ENCODE results near the gene CTDSPL.

CTDSPL gene

DNA sequence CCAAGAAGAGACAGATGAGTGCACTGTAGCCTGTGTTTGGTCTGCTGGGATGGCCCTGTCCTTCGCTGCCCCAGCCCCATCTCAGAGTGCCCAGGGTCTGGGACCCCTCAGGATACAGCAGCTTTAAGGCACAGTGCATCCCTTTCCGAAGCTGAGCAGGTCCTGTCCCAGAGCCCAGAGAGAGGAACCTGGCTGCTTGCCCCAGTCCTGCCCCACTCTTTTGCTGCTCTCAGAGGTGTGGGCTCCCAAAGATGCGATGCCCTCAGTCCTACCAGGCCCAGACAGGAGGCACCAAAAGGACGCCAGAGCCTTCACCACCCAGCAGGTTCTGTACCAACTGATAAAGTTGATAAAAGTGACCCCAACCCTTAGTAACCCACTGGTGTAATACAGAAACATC, 159.5 kb downstream of the CTDSPL start:
- no peak overlapping the region for H3K27ac ChIP-seq (ENCODE audit: extremely low read depth, low read depth, low read length)
- ChIA-PET POLR2A (no interaction called here), CTCF (interaction anchor here (1.4 kb wide), 1 partner anchor 24 kb away, joined by 6 read pairs; no protein-coding TSS in a partner anchor)
- H3K4me3 ChIP-seq (ENCODE audit: low read depth, low read length): no peak overlapping the region
- H3K36me3 ChIP-seq (ENCODE audit: control insufficient read depth in 2 of 2, insufficient read depth in 1 of 2, low read length in 2 of 2): peaks cover 0 to 3% of the 10 kb centered on the region in 2 experiments; a peak in 1 of 3 replicates
- H3K4me1 ChIP-seq (ENCODE audit: control insufficient read depth, insufficient read depth, low read length): no peaks in the 10 kb centered on the region
- TF ChIP-seq ZNF292 (tag by site-specific recombination; IDR thresholded peaks at IDR 0.05; ENCODE audit: borderline replicate concordance, low read depth): no peak
- TF ChIP-seq ZIC2 (tag by site-specific recombination; IDR thresholded peaks at IDR 0.05): no peak
- TF ChIP-seq, protein P1, sequence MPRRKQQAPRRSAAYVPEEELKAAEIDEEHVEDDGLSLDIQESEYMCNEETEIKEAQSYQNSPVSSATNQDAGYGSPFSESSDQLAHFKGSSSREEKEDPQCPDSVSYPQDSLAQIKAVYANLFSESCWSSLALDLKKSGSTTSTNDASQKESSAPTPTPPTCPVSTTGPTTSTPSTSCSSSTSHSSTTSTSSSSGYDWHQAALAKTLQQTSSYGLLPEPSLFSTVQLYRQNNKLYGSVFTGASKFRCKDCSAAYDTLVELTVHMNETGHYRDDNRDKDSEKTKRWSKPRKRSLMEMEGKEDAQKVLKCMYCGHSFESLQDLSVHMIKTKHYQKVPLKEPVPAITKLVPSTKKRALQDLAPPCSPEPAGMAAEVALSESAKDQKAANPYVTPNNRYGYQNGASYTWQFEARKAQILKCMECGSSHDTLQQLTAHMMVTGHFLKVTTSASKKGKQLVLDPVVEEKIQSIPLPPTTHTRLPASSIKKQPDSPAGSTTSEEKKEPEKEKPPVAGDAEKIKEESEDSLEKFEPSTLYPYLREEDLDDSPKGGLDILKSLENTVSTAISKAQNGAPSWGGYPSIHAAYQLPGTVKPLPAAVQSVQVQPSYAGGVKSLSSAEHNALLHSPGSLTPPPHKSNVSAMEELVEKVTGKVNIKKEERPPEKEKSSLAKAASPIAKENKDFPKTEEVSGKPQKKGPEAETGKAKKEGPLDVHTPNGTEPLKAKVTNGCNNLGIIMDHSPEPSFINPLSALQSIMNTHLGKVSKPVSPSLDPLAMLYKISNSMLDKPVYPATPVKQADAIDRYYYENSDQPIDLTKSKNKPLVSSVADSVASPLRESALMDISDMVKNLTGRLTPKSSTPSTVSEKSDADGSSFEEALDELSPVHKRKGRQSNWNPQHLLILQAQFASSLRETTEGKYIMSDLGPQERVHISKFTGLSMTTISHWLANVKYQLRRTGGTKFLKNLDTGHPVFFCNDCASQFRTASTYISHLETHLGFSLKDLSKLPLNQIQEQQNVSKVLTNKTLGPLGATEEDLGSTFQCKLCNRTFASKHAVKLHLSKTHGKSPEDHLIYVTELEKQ (tag by site-specific recombination; IDR thresholded peaks at IDR 0.05; ENCODE audit: borderline replicate concordance): no peak
- no peak for TF ChIP-seq ZNF248 (tag by site-specific recombination; IDR thresholded peaks at IDR 0.05)
- TF ChIP-seq, protein P2, sequence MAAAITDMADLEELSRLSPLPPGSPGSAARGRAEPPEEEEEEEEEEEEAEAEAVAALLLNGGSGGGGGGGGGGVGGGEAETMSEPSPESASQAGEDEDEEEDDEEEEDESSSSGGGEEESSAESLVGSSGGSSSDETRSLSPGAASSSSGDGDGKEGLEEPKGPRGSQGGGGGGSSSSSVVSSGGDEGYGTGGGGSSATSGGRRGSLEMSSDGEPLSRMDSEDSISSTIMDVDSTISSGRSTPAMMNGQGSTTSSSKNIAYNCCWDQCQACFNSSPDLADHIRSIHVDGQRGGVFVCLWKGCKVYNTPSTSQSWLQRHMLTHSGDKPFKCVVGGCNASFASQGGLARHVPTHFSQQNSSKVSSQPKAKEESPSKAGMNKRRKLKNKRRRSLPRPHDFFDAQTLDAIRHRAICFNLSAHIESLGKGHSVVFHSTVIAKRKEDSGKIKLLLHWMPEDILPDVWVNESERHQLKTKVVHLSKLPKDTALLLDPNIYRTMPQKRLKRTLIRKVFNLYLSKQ (tag by site-specific recombination; IDR thresholded peaks at IDR 0.05; ENCODE audit: borderline replicate concordance): no peak
- TF ChIP-seq, protein P3, sequence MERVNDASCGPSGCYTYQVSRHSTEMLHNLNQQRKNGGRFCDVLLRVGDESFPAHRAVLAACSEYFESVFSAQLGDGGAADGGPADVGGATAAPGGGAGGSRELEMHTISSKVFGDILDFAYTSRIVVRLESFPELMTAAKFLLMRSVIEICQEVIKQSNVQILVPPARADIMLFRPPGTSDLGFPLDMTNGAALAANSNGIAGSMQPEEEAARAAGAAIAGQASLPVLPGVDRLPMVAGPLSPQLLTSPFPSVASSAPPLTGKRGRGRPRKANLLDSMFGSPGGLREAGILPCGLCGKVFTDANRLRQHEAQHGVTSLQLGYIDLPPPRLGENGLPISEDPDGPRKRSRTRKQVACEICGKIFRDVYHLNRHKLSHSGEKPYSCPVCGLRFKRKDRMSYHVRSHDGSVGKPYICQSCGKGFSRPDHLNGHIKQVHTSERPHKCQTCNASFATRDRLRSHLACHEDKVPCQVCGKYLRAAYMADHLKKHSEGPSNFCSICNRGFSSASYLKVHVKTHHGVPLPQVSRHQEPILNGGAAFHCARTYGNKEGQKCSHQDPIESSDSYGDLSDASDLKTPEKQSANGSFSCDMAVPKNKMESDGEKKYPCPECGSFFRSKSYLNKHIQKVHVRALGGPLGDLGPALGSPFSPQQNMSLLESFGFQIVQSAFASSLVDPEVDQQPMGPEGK (tag by site-specific recombination; IDR thresholded peaks at IDR 0.05): no peak
- TF ChIP-seq ZSCAN16 (tag by site-specific recombination; IDR thresholded peaks at IDR 0.05): no peak
- TF ChIP-seq ZNF24 (tag by site-specific recombination; IDR thresholded peaks at IDR 0.05): no peak
- TF ChIP-seq KLF9 (tag by site-specific recombination; IDR thresholded peaks at IDR 0.05; ENCODE audit: low read depth): no peak
- TF ChIP-seq MZF1 (tag by site-specific recombination; IDR thresholded peaks at IDR 0.05; ENCODE audit: borderline replicate concordance): no peak
- TF ChIP-seq, protein P4, sequence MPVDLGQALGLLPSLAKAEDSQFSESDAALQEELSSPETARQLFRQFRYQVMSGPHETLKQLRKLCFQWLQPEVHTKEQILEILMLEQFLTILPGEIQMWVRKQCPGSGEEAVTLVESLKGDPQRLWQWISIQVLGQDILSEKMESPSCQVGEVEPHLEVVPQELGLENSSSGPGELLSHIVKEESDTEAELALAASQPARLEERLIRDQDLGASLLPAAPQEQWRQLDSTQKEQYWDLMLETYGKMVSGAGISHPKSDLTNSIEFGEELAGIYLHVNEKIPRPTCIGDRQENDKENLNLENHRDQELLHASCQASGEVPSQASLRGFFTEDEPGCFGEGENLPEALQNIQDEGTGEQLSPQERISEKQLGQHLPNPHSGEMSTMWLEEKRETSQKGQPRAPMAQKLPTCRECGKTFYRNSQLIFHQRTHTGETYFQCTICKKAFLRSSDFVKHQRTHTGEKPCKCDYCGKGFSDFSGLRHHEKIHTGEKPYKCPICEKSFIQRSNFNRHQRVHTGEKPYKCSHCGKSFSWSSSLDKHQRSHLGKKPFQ (tag by site-specific recombination; IDR thresholded peaks at IDR 0.05): no peak
- TF ChIP-seq SETDB1 (IDR thresholded peaks at IDR 0.05; ENCODE audit: insufficient read length, low read length): no peak
- TF ChIP-seq ZNF624 (tag by site-specific recombination; IDR thresholded peaks at IDR 0.05): no peak
- TF ChIP-seq ZNF473 (tag by site-specific recombination; IDR thresholded peaks at IDR 0.05): no peak
- TF ChIP-seq, protein P5, sequence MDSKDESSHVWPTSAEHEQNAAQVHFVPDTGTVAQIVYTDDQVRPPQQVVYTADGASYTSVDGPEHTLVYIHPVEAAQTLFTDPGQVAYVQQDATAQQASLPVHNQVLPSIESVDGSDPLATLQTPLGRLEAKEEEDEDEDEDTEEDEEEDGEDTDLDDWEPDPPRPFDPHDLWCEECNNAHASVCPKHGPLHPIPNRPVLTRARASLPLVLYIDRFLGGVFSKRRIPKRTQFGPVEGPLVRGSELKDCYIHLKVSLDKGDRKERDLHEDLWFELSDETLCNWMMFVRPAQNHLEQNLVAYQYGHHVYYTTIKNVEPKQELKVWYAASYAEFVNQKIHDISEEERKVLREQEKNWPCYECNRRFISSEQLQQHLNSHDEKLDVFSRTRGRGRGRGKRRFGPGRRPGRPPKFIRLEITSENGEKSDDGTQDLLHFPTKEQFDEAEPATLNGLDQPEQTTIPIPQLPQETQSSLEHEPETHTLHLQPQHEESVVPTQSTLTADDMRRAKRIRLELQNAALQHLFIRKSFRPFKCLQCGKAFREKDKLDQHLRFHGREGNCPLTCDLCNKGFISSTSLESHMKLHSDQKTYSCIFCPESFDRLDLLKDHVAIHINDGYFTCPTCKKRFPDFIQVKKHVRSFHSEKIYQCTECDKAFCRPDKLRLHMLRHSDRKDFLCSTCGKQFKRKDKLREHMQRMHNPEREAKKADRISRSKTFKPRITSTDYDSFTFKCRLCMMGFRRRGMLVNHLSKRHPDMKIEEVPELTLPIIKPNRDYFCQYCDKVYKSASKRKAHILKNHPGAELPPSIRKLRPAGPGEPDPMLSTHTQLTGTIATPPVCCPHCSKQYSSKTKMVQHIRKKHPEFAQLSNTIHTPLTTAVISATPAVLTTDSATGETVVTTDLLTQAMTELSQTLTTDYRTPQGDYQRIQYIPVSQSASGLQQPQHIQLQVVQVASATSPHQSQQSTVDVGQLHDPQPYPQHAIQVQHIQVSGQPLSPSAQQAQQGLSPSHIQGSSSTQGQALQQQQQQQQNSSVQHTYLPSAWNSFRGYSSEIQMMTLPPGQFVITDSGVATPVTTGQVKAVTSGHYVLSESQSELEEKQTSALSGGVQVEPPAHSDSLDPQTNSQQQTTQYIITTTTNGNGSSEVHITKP (tag by site-specific recombination; IDR thresholded peaks at IDR 0.05): no peak
- no peak for TF ChIP-seq YY1 (tag by site-specific recombination; IDR thresholded peaks at IDR 0.05)
- TF ChIP-seq ZNF274 (IDR thresholded peaks at IDR 0.05; ENCODE audit: low read length): no peak
- no peak for TF ChIP-seq ZNF274 (tag by site-specific recombination; IDR thresholded peaks at IDR 0.05; ENCODE audit: borderline replicate concordance)
- no peak for TF ChIP-seq GLIS2 (tag by site-specific recombination; IDR thresholded peaks at IDR 0.05)
- no peak for TF ChIP-seq ZFP3 (tag by site-specific recombination; IDR thresholded peaks at IDR 0.05; ENCODE audit: low read depth)
- H3K9me3 ChIP-seq (ENCODE audit: control insufficient read depth, insufficient read depth, low read depth, low read length): no peaks in the 10 kb centered on the region
